ENCODE measurements around the gene PEDS1.
"Not testable (repeated sequence)": the region's sequence is repeated elsewhere in the genome, so short reads cannot be mapped to it uniquely, and the experiment has no call there.

PEDS1 gene

GRCh38 chr20:50153500-50154377, at the start of gene PEDS1:
Gene PEDS1 (minus strand): TSS chr20:50153723. CDS start chr20:50153637, 86 bp downstream.
- peak; percentile 96 to 98 (median 98) for DNase-seq

GRCh38 chr20:50202677-50203076, 49.2 kb upstream of the PEDS1 start:
- no peak for DNase-seq

GRCh38 chr20:50201710-50202109, 48.2 kb upstream of the PEDS1 start:
- not testable (repeated sequence) for DNase-seq

- DNase-seq: no peak
Observed at GRCh38 chr20:50200482-50201104, 47.1 kb upstream of the PEDS1 start.

- no peak for DNase-seq
Observed at GRCh38 chr20:50199703-50200102, 46.2 kb upstream of the PEDS1 start.

GRCh38 chr20:50198716-50199115, 45.2 kb upstream of the PEDS1 start:
- no peak for DNase-seq

GRCh38 chr20:50198180-50198666, 44.7 kb upstream of the PEDS1 start:
- DNase-seq: no peak

- no peak for DNase-seq
Observed at GRCh38 chr20:50197463-50198179, 44.1 kb upstream of the PEDS1 start.

- no peak for DNase-seq
Observed at GRCh38 chr20:50196896-50197295, 43.4 kb upstream of the PEDS1 start.

- DNase-seq: no peak
Observed at GRCh38 chr20:50196248-50196647, 42.7 kb upstream of the PEDS1 start.

- DNase-seq: no peak
Observed at GRCh38 chr20:50195524-50196120, 42.1 kb upstream of the PEDS1 start.

GRCh38 chr20:50194831-50195523, 41.5 kb upstream of the PEDS1 start:
- DNase-seq: no peak

GRCh38 chr20:50194422-50194830, 40.9 kb upstream of the PEDS1 start:
- peak; percentile 53 to 59 (median 55) for DNase-seq

GRCh38 chr20:50193836-50194421, 40.4 kb upstream of the PEDS1 start:
- DNase-seq: no peak

- no peak for DNase-seq
Observed at GRCh38 chr20:50193199-50193835, 39.8 kb upstream of the PEDS1 start.

- peak; percentile 93 to 96 (median 95) for DNase-seq
Observed at GRCh38 chr20:50192364-50193198, 39.1 kb upstream of the PEDS1 start.

- peak; percentile 46 to 76 (median 59) for DNase-seq
Observed at GRCh38 chr20:50191544-50192363, 38.2 kb upstream of the PEDS1 start.

GRCh38 chr20:50191065-50191543, 37.6 kb upstream of the PEDS1 start:
- peak; percentile 66 to 86 (median 74) for DNase-seq

Measured in suppressor macrophage treated with lipopolysaccharide for 1 hour (primary cell).